ENCODE measurements around the gene CNN2. TPM values are rescaled to one million over a fixed set of nuclear protein-coding genes. Genes with fewer than 3 reads are reported as not detected.

Gene CNN2
- total and polyA plus RNA-seq, 2 of the 13 experiments (the other 11 are each of a cell fraction or from before 2014, with no cell fraction given) = 63.6 to 70.0 TPM

GRCh38 chr19:982567-983170, 43.7 kb upstream of the CNN2 start (continued):
- TF ChIP-seq CENPT (CRISPR knock-in tag; IDR thresholded peaks at IDR 0.05; ENCODE audit: low read depth) (peak; percentile 72; the same call in 1 of the 2 replicates), PATZ1 (CRISPR knock-in tag; IDR thresholded peaks at IDR 0.05) (peak; percentile 84), ZNF615 (CRISPR knock-in tag; IDR thresholded peaks at IDR 0.05; ENCODE audit: borderline replicate concordance) (no peak), ZNF891 (CRISPR knock-in tag; IDR thresholded peaks at IDR 0.05) (peak; percentile 48; the same call in 1 of the 2 replicates), TBP (CRISPR knock-in tag; IDR thresholded peaks at IDR 0.05) (no peak), GFI1 (CRISPR knock-in tag; IDR thresholded peaks at IDR 0.05; ENCODE audit: borderline replicate concordance) (peak; percentile 29; the same call in 1 of the 2 replicates), YY1 (IDR thresholded peaks at IDR 0.05; ENCODE audit: insufficient read depth, insufficient replicate concordance, low read depth, low read length) (peak; percentile 70), ZNF234 (CRISPR knock-in tag; conservative IDR thresholded peaks at IDR 0.05) (no peak), EZH2 (conservative IDR thresholded peaks at IDR 0.05; ENCODE audit: low read depth, low read length) (no peak), ZNF883 (CRISPR knock-in tag; IDR thresholded peaks at IDR 0.05; ENCODE audit: not compliant biosample characterization) (no peak), ZFP1 (CRISPR knock-in tag; IDR thresholded peaks at IDR 0.05) (no peak)
- TF ChIP-seq, protein P1, sequence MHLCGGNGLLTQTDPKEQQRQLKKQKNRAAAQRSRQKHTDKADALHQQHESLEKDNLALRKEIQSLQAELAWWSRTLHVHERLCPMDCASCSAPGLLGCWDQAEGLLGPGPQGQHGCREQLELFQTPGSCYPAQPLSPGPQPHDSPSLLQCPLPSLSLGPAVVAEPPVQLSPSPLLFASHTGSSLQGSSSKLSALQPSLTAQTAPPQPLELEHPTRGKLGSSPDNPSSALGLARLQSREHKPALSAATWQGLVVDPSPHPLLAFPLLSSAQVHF (CRISPR knock-in tag; IDR thresholded peaks at IDR 0.05) = no peak
- TF ChIP-seq, protein P2, sequence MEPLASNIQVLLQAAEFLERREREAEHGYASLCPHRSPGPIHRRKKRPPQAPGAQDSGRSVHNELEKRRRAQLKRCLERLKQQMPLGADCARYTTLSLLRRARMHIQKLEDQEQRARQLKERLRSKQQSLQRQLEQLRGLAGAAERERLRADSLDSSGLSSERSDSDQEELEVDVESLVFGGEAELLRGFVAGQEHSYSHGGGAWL (CRISPR knock-in tag; IDR thresholded peaks at IDR 0.05) = peak; percentile 26; the same call in 1 of the 2 replicates

Data from HepG2 (cell line).